GM18505 (cell line): Measurements from ENCODE around the gene DPH1.

Experiments used
- ATAC-seq: cut with Tn5 transposase; IDR thresholded peaks from one replicate; pipeline ENCODE4 v1.9.1; 2021; ENCODE audit not compliant: unreplicated experiment
- POLR2A ChIP-seq: IDR thresholded peaks from 4 replicates; pipeline ENCODE4 v1.6.1; 2011; ENCODE audit warnings: borderline replicate concordance; ENCODE audit not compliant: insufficient read depth, insufficient read length; ENCODE audit errors: extremely low read depth

The DPH1 gene

DNA sequence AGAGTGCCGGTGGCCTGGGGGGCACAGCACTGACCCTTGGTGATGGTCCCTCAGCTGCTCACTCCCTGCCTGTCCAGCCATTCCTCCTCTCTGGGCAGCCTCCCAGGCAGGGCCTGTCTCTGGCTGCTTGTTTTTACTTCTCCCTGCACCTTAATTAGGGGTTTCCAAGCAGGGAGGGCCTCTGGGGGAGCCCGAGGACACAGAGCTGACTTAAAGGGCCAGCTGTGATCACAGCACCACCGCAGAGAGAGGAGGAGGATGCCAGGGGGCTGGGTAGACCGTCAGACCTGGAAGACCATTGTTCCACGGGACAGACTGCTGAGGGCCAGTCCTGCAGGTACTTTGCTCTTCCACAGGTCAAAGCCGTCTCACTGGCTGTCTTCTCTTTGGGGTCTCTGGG, 1.2 kb upstream of the DPH1 start:
- TF ChIP-seq POLR2A: no peak
- no peak for ATAC-seq

DNA sequence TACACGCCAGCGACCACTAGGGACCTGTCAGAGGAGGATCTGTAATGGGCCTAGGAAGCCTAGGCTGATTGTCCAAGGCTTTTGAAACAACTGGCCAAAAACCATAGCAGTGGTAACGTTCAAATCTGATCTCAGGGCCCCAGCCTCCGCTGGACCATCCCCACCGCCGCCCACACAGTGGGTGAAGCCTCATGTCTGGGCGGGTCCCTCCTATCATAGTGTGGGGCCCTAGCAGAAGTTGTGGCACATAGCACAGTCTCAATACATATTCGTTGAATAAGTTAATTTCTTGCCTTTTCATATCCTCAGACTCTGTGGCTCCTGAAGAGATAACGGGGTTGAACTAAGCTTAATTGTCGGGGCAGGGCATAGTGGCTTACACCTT, 818 bp downstream of the DPH1 start:
- ATAC-seq: no peak
- TF ChIP-seq POLR2A: no peak

DNA sequence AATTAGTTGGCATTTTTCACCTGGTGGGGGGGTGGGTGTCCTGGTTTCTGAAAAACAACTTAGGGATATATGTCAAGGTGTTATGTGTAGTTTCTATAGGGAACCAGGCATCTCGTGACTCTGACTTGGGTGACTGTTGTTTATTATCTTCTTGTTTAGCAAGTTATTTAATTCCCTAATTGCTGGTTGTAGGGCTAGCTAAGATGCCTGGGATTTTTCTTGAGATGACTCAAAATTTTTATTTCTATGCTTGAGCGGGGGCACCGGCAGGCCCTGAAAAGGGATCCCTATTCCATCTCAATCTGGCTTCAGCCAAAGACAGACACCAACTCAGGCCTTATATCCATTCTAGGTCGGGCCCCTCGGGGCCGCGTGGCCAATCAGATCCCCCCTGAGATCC, 3.2 kb downstream of the DPH1 start:
- ATAC-seq: no peak
- TF ChIP-seq POLR2A: no peak

DNA sequence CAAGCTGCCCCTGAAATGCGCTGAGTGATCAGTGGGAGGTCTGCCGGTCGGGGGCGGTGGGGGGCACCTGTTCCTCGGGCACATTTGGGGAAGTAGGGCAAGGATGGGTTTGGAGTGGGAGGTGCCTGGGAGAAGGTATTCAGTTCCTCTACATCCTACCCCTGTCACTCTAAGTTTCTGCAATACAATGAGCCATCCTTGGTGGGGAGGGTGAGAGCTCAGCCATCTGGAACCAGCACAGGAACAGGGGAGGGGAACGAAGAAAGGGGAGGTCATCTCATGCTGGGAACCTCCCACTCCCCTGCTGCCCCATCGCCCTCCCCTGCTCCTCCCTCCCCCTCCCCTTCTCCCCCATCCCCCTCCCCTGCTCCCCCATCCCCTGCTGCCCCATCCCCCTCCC, 4.2 kb downstream of the DPH1 start:
- no peak for TF ChIP-seq POLR2A
- ATAC-seq: no peak

DNA sequence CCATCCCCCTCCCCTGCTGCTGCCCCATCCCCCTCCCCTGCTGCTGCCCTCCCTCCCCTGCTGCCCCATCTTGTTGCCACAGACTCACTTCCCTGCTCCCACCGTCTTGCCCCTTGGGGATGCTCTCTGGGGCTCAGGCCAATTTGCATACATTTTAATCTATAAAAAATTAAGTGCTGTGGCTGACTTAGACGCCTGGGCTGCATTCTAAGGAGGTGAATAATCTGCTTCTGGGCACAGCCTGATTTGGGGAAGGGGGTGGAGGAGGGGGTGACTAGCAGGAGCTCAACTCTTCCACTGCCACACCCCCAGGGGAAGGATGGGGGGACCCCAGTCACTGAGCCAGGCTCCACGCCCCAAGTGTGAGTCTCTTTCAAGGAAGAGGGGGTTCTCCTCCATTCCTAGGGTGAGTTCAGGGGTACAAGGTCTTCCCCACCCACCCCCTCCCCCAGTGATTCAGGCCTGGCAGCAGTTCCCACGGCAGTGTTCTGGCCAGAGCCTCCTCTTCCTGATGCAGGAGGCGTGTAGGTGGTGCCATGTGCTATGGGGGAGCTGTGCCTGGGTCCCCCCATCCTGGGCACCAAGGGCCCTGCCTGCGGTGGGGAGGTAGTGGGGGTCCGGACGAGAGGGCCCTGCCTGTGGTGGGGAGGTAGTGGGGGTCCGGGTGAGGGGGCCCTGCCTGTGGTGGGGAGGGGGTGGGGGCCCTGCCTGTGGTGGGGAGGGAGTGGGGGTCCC, 5.0 kb downstream of the DPH1 start:
- ATAC-seq: no peak
- TF ChIP-seq POLR2A: no peak

DNA sequence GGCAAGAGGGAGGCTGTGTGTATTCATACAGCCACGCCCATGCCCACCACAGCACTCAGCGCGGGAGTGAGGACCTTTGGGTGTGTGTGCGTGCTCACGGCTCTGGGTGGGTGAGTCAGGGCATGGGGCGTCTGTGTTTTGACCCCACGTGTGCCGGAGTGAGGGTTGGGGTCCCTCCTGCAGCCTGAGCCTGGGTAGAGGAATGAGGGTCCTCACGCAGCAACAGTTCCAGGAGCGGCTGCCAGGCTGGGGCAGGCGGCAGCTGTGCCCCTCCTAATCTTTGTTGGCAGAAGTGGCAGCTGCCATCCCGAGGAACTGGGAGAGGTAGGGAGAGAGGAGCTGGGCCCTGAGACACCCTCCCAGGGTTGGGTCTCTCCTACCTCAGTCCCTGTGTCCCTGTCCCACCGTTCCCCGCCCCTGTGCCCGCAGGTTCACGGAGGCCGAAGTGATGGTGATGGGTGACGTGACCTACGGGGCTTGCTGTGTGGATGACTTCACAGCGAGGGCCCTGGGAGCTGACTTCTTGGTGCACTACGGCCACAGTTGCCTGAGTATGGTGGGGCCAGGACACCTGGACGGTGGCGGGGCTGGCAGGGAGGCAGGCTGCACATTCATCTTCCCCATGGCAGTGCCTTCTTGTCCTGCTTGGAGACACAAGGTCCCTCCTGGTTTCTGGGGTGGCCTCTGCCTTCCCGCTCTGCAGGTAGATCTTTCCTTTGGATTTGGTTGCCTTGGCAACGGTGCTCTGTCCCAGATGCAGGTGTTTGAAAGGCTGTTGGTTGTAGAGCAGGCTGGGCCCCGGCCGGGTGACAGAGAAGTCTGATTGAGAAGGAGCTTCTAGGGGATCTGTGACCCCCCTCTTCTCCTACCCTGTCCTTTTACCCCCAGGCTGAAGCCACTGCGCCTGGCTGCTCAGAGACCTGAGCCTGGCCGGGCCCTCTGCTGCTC, 5.9 kb downstream of the DPH1 start:
- ATAC-seq: no peak
- no peak for TF ChIP-seq POLR2A

DNA sequence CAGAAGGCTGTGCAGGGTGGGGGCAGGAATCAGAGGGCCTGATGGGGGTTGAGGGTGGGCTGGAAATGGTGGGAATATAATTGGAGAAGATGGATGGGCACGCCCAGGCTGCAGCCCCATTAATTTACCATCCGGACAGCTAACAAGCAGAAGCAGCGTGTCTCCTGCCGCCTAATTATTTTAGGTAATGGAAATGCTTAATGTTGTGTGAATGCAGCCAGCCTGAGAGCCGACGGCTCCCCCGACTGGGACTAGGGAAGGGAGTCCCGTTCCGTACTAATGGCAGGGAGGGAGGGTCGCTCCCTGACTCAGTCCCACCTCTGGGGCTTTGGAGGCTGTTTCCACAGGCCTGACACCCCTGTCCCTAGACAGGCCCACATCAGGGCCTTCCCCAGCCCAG, 7.2 kb downstream of the DPH1 start:
- ATAC-seq: no peak
- no peak for TF ChIP-seq POLR2A

DNA sequence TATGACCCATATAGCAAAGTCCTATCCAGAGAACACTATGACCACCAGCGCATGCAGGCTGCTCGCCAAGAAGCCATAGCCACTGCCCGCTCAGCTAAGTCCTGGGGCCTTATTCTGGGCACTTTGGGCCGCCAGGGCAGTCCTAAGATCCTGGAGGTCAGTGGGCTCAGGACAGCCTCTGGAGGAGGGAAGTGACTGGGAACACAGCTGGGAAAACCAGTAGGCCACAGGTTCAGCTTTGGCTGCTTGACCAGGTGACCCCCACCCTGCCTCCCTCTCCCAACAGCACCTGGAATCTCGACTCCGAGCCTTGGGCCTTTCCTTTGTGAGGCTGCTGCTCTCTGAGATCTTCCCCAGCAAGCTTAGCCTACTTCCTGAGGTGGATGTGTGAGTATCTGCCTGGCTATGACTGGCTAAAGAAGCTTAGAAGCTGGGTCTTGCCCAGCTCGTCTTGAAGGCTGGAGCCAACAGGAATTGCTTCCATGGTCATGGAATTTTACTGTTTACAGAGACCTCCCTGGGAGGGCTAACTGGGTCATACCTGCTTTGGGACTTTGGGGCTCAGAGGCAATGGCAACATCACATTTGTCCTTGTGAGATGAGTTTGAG, 10.4 kb downstream of the DPH1 start:
- ATAC-seq: no peak
- TF ChIP-seq POLR2A: no peak

DNA sequence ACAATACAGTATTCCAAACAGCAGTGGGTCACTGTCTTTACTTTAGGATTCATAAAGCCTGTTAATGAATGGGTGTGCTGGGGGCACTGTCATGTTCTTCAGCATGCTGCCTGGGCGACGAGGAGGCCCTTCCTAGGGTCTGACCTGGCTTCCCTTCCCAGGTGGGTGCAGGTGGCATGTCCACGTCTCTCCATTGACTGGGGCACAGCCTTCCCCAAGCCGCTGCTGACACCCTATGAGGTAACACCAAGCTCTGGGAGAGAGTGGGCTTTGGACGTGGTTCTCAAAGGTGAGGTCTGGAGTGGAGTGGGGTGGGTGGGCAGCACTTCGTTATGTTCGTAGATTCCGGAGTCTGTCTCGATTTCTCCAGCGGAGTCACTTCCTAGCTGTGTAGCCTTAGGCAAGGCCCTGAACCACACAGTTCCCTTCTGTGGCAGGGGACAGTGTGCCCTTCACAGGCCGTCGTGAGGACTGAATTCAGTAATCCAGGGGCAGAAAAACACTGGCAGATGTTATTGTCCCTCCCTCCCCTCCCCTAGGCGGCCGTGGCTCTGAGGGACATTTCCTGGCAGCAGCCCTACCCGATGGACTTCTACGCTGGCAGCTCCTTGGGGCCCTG, 11.1 kb downstream of the DPH1 start:
- TF ChIP-seq POLR2A: no peak
- no peak for ATAC-seq

DNA sequence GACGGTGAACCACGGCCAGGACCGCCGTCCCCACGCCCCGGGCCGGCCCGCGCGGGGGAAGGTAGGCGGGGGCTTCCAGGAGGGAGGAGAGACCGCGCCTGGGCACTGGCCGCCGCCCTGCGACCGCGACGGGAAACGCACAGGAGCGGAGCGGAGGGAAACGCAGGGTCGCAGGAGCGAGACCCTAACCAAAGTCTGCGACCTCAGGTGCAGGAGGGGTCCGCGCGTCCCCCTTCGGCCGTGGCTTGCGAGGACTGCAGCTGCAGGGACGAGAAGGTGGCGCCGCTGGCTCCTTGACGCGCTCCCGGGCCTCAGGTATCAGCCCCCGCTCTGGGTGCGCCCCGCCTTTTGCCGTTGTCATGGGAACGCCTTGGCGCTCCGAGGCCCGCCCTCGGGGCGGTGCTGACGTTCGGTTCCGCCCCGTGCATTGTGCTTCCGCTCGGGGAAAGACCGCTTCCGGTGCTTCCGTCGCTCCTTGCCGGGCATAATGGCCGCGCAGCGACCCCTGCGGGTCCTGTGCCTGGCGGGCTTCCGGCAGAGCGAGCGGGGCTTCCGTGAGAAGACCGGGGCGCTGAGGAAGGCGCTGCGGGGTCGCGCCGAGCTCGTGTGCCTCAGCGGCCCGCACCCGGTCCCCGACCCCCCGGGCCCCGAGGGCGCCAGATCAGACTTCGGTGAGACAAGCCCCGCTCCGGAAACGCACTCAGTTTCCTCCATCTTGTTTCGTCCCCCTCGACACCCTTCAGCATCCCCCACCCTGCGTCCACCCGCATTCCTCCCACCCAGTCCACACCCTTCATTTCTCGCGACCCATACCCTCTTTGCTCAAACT, 11.8 kb downstream of the DPH1 start, which contains the start of gene OVCA2:
Gene OVCA2 (plus strand): TSS at position 462 of the 829 bp plus-strand sequence. CDS start 26 bp downstream, at position 488.
- TF ChIP-seq POLR2A: peak; percentile 86
- ATAC-seq: peak; percentile 86

DNA sequence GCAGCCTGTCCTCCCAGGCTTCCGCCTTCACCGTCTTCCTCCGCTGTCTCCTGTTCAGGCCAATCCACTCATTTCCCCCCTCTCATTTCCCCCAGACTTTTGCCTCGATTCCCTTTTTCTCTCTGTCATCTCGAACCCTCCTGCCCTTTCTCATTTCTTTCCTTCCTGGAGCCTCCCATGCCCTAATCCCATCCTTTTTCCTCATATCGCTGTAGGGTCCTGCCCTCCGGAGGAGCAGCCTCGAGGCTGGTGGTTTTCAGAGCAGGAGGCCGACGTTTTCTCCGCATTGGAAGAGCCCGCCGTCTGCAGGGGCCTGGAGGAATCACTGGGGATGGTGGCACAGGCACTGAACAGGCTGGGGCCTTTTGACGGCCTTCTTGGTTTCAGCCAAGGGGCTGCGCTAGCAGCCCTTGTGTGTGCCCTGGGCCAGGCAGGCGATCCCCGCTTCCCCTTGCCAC, 12.5 kb downstream of the DPH1 start:
- ATAC-seq: no peak
- TF ChIP-seq POLR2A: no peak

DNA sequence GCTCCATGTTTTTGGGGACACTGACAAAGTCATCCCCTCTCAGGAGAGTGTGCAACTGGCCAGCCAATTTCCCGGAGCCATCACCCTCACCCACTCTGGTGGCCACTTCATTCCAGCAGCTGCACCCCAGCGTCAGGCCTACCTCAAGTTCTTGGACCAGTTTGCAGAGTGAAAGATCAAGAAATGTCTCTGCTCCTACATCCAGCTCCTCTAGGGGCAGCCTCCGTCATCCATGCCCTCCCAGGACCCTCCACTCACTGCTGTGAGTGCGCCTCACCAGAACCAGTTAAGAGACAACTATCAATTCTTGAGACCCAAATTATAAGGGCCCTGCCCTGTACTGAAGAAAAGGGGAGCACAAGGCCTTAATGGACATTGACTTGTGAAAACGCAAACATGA, 13.0 kb downstream of the DPH1 start:
- ATAC-seq: no peak

More for the DNA sequence above, 13.0 kb downstream of the DPH1 start:
- no peak for TF ChIP-seq POLR2A
